Measurements from ENCODE around the gene PIP5K1B. TPM values are rescaled to one million over a fixed set of nuclear protein-coding genes. Genes with fewer than 3 reads are reported as not detected.

The PIP5K1B gene
- total and polyA plus RNA-seq, 10 of the 15 experiments (the other 5 are each of a cell fraction or from before 2014, with no cell fraction given): 6.8 to 16.3 (median 10.6) TPM

GRCh38 chr9:68969538-68969937, 264.5 kb downstream of the PIP5K1B start:
- H3K27ac ChIP-seq (ENCODE audit: control insufficient read depth, insufficient read depth): no peak overlapping the region
- H3K4me1 ChIP-seq (ENCODE audit: control insufficient read depth, insufficient read depth, low read length): peaks cover 28% of the 10 kb centered on the region
- in situ Hi-C loops (cut with MboI) (no loop called here), intact Hi-C loops (cut with micrococcal nuclease; ENCODE audit: unreplicated experiment) (no loop called here)
- CTCF ChIA-PET: no interaction called here
- no peaks in the 10 kb centered on the region; the same call in 2 of the 3 replicates for H3K9me3 ChIP-seq (replicated peaks; ENCODE audit: control insufficient read depth, insufficient read depth, low read length)
- SMC1A ChIA-PET (ENCODE audit: uncharacterized antibody, unreplicated experiment): interaction anchor here (0.5 kb wide), 1 partner anchor 21 kb away, joined by 3 read pairs; no protein-coding TSS in a partner anchor
- no peaks in the 10 kb centered on the region for H3K79me2 ChIP-seq (ENCODE audit: control insufficient read depth, insufficient read depth, low read length)
- H4K20me1 ChIP-seq (ENCODE audit: control insufficient read depth, insufficient read depth): no peaks in the 10 kb centered on the region
- ATAC-seq: no peak
- no peak for TF ChIP-seq BHLHE40 (IDR thresholded peaks at IDR 0.05; ENCODE audit: borderline replicate concordance in 1 of 2, low read depth in 2 of 2, low read length in 1 of 2)
- TF ChIP-seq CHD4 (IDR thresholded peaks at IDR 0.05): no peak
- TF ChIP-seq MTA3 (IDR thresholded peaks at IDR 0.05; ENCODE audit: borderline replicate concordance, low read length): no peak
- no peak for FAIRE-seq
- H3K36me3 ChIP-seq (ENCODE audit: control insufficient read depth in 2 of 2, insufficient read depth in 2 of 2, low read length in 1 of 2): no peaks in the 10 kb centered on the region
- WGBS (ENCODE audit: insufficient coverage, insufficient replicate concordance, low lambda C conversion rate, missing lambda C conversion rate): 98% methylated on average over 4 of the region's 4 CpGs
- no peaks in the 10 kb centered on the region for H3K27me3 ChIP-seq (replicated peaks in 1 of 2; ENCODE audit: control insufficient read depth in 2 of 2, insufficient read depth in 2 of 2, low read length in 1 of 2)
- no peak overlapping the region for H3K4me2 ChIP-seq (ENCODE audit: control insufficient read depth, insufficient read depth)
- no TSS peak for BruUV-seq (replicated peaks)
- no peak overlapping the region for H2AFZ ChIP-seq (ENCODE audit: control insufficient read depth, low read depth, low read length)
- RAD21 ChIA-PET (ENCODE audit: unreplicated experiment): no interaction called here
- POLR2A ChIA-PET: interaction anchor here (0.6 to 0.7 kb wide), 2 partner anchors 21 to 50 kb away, joined by 4 to 6 read pairs; no protein-coding TSS in a partner anchor
- no peak overlapping the region for H3K4me3 ChIP-seq
- no peak for DNase-seq (ENCODE audit: low read depth, low spot score)
- no peak overlapping the region for H3K9ac ChIP-seq (ENCODE audit: control insufficient read depth, insufficient read depth, low read length)

GRCh38 chr9:68970151-68970550, 265.1 kb downstream of the PIP5K1B start:
- TF ChIP-seq PAX5 (IDR thresholded peaks at IDR 0.05; ENCODE audit: borderline replicate concordance, low read depth, low read length) (no peak), TCF7 (IDR thresholded peaks at IDR 0.05; ENCODE audit: borderline replicate concordance) (no peak), ZNF274 (IDR thresholded peaks at IDR 0.05; ENCODE audit: insufficient read depth, insufficient read length) (no peak), MYB (IDR thresholded peaks at IDR 0.05; ENCODE audit: borderline replicate concordance, low read depth, low read length) (no peak), SMARCA5 (IDR thresholded peaks at IDR 0.05) (no peak), MLLT1 (IDR thresholded peaks at IDR 0.05) (no peak), NFYB (IDR thresholded peaks at IDR 0.05; ENCODE audit: insufficient read depth, low read depth, low read length) (no peak), CREM (IDR thresholded peaks at IDR 0.05; ENCODE audit: low read depth) (no peak), EGR1 (IDR thresholded peaks at IDR 0.05; ENCODE audit: borderline replicate concordance in 1 of 2, low read depth in 2 of 2, low read length in 2 of 2) (no peak)
- TF ChIP-seq, protein P1, sequence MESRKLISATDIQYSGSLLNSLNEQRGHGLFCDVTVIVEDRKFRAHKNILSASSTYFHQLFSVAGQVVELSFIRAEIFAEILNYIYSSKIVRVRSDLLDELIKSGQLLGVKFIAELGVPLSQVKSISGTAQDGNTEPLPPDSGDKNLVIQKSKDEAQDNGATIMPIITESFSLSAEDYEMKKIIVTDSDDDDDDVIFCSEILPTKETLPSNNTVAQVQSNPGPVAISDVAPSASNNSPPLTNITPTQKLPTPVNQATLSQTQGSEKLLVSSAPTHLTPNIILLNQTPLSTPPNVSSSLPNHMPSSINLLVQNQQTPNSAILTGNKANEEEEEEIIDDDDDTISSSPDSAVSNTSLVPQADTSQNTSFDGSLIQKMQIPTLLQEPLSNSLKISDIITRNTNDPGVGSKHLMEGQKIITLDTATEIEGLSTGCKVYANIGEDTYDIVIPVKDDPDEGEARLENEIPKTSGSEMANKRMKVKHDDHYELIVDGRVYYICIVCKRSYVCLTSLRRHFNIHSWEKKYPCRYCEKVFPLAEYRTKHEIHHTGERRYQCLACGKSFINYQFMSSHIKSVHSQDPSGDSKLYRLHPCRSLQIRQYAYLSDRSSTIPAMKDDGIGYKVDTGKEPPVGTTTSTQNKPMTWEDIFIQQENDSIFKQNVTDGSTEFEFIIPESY (IDR thresholded peaks at IDR 0.05): no peak
- TF ChIP-seq, protein P2, sequence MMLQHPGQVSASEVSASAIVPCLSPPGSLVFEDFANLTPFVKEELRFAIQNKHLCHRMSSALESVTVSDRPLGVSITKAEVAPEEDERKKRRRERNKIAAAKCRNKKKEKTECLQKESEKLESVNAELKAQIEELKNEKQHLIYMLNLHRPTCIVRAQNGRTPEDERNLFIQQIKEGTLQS (IDR thresholded peaks at IDR 0.05; ENCODE audit: borderline replicate concordance, extremely low read depth, low read depth, low read length): no peak
- no peak overlapping the region for H3K4me3 ChIP-seq
- no peaks in the 10 kb centered on the region; the same call in 2 of the 3 replicates for H3K9me3 ChIP-seq (replicated peaks; ENCODE audit: control insufficient read depth, insufficient read depth, low read length)
- SMC1A ChIA-PET (ENCODE audit: uncharacterized antibody, unreplicated experiment): interaction anchor here (0.5 kb wide), 1 partner anchor 21 kb away, joined by 3 read pairs; no protein-coding TSS in a partner anchor
- no peak overlapping the region for H3K4me2 ChIP-seq (ENCODE audit: control insufficient read depth, insufficient read depth)
- H3K27me3 ChIP-seq (replicated peaks in 1 of 2; ENCODE audit: control insufficient read depth in 2 of 2, insufficient read depth in 2 of 2, low read length in 1 of 2): no peaks in the 10 kb centered on the region
- no TSS peak for BruUV-seq (replicated peaks)
- no peaks in the 10 kb centered on the region for H4K20me1 ChIP-seq (ENCODE audit: control insufficient read depth, insufficient read depth)
- CTCF ChIA-PET: no interaction called here
- no peak overlapping the region for H2AFZ ChIP-seq (ENCODE audit: control insufficient read depth, low read depth, low read length)
- ATAC-seq (no peak), DNase-seq (ENCODE audit: low read depth, low spot score) (no peak), FAIRE-seq (peak; percentile 62)
- WGBS (ENCODE audit: insufficient coverage, insufficient replicate concordance, low lambda C conversion rate, missing lambda C conversion rate): 98% methylated on average over 2 of the region's 2 CpGs
- POLR2A ChIA-PET: interaction anchor here (0.6 kb wide), 1 partner anchor 21 kb away, joined by 4 read pairs; no protein-coding TSS in a partner anchor
- no peak overlapping the region for H3K9ac ChIP-seq (ENCODE audit: control insufficient read depth, insufficient read depth, low read length)
- intact Hi-C loops (cut with micrococcal nuclease; ENCODE audit: unreplicated experiment): no loop called here
- peaks cover 34% of the 10 kb centered on the region for H3K4me1 ChIP-seq (ENCODE audit: control insufficient read depth, insufficient read depth, low read length)
- in situ Hi-C loops (cut with MboI): no loop called here
- H3K79me2 ChIP-seq (ENCODE audit: control insufficient read depth, insufficient read depth, low read length): no peaks in the 10 kb centered on the region
- H3K36me3 ChIP-seq (ENCODE audit: control insufficient read depth in 2 of 2, insufficient read depth in 2 of 2, low read length in 1 of 2): no peaks in the 10 kb centered on the region
- RAD21 ChIA-PET (ENCODE audit: unreplicated experiment): no interaction called here
- H3K27ac ChIP-seq (ENCODE audit: control insufficient read depth, insufficient read depth): no peak overlapping the region
